GM21529 (cell line): ENCODE results near the gene RNF145.
A peak's percentile ranks its signal among the peaks of the same experiment; 100 is the strongest.

Experiments used
- ATAC-seq: cut with Tn5 transposase; IDR thresholded peaks from one replicate; pipeline ENCODE4 v1.9.1; 2021; ENCODE audit not compliant: unreplicated experiment

The RNF145 gene

DNA sequence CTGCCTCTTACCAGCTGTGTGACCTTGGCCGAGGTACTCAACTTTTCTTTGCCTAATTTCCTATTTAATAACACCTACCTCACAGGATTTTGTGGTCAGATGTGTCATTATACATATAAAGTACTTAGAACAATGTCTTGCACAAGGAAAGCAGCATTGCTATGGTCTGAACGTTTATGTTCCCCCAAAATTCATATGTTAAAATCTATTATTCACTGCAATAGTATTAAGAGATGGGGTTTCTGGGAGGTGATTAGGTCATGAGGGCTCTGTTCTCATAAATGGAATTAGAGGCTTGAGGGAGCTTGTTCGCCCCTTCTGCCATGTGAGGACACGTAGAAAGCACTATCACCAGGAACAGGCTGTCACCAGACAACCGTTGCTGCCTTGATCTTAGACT lies 10.9 kb upstream of the RNF145 start:
- ATAC-seq, result no peak

DNA sequence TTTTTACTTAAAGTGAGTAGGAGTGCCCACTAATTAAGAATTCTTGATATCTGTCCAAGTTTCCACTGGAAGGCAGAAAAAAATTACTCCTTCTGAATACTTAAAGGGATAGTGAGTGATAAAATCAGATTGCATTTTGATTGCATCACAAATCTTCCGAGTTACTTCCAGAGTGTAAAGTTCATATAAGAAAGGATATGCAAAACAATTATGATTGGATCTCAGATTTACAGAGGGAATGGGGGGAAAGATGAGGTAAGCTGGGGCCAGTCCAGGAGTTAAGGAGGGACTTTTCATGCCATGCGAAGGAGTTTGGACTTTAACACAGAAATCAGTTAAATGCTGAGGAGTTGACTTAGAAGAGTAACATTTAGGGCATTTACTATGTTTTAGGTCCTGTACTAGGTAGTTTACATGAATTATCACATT lies 9.3 kb upstream of the RNF145 start:
- ATAC-seq, result no peak

DNA sequence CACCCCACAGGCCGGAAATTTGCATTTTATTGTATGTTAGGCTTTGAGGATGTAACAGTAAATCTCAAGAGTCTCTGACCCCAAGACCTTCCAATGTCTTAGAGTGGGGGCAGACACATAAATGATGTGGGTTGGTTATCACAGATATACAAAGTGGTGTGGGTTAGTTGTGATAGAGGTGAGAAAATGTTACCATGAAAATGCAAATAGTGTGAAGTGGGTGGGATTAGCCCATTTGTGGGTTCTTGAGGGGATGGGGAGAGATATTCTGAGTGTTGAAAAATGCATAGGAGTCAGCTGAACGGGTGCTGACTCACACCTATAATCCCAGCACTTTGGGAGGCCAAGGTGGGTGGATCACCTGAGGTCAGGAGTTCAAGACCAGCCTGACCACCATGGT lies 7.9 kb upstream of the RNF145 start:
- no peak for ATAC-seq

DNA sequence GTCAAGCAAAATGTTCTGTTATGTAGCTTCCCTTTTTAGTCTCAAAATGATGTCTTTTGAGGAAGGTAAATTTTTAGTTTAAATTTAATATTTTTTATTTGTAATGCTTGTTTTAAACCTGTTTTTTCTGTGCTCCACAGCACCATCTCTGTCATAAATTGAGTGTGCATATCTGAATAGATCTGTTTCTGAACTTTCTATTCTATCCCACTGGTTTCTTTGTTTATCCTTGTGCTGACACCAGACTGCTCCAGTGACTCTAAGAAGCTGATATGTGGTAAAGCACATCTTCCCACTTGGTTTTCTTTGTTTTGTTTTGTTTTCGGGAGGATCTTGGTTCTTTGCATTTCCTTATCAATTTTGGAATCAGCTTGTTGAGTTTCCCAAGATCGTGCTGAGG lies 7.1 kb upstream of the RNF145 start:
- ATAC-seq, result no peak

DNA sequence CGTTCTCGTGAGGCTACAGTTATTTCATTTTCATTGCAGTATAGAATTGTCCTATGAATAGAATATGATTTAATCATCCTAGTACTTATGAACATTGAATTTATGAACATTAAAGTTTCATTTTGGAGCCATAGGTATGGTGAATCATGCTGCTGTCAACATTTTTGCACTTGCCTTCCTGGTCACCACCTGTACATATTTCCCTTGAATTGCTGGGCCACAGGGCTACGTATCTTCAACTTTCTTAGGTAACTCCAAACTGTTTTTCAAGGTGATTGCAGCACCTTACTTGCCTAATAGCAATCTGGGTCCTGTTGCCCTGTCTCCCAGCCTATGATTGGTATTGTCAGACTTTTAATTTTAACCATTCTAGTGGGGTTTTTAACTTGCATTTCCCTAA lies 6.5 kb upstream of the RNF145 start:
- no peak for ATAC-seq

DNA sequence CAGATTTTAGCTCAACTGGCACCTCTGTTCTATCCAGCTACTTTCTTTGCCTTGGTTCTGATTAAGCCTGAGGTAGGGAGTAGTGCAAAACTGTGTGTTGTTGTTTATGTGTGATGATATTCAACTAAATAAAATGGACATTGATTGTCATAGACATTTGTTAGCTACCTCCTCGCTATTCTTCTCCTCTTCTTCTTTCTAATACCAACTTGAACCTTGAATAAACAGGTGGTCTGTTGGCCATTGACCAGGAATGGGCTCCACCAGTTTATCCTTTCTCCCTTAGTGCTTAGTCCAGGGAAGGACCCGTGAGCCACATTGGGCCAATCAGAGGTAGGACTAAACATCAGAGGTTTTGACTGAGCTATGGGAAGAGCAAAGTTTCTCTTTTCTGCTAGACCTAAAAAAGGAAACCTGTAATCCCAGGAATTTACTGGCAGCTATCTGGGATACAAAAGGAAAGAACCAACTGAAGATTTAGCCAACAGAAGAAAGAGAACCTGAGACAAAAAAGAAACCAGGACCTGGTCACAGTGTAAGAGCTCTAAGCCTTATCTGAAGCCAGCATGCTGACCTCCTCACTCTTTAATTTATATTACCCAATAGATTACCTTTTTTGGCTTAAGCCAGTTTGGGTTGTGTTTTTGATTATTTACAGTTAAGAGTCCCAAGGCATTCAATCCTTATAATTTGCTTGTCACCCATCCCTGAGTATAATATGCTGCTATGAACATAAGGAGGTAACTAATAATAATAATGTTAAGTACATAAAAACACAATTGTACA lies 5.3 kb upstream of the RNF145 start:
- no peak for ATAC-seq

DNA sequence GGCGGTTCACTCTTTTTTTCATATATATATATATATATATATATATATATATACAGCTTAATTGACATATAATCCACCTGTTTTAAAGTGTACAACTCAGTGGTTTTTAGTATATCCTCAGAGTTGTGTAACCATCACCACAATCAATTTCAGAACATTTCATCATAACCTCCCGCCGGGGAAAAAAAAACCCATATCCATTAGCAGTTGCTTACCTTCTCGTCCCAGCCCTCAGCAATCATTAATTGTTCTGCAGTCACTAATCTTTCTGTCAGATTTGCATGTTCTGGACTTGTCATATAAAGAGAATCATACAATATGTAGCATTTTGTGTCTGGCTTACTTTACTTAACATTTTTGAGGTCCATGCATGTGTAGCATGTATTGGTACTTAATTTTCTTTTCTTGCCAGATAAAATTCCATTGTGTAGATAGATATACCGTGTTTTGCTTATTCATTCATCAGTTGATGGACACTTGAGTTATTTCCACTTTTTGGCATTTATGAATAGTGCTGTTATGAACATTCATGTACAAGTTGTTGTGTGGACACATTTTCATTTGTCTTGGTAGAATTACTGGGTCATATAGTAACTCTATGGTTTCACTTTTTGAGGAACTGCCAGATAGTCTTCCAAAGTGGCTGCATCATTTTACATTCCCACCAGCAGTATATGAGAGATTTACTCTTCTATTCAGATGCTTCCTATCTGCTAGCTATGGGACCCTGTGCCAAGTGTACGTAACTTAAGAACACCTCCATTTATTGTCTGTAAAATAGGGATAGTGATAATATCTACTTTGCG lies 3.5 kb upstream of the RNF145 start:
- ATAC-seq, result no peak

DNA sequence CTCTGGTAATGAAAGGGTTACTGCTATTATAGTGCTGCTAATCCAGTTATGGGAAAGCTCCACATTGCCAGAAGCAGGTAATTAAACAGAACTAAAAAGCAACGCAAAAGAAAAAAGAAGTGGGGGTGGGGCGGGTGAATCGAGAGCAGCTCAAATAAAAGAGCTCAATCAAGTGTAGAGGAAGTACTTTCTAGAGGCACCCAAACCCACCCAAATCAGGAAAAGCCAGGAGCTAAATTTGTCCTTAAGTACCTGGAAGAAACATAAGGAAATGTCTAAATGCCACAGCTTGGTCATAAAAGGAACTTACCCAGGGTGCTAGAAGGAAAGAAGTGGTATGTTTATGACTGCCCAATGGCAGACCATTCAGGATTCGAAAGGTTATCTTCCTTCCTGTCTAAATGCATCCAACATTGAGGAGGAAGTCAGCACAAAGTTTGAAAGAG lies 2.4 kb upstream of the RNF145 start:
- ATAC-seq, result no peak

DNA sequence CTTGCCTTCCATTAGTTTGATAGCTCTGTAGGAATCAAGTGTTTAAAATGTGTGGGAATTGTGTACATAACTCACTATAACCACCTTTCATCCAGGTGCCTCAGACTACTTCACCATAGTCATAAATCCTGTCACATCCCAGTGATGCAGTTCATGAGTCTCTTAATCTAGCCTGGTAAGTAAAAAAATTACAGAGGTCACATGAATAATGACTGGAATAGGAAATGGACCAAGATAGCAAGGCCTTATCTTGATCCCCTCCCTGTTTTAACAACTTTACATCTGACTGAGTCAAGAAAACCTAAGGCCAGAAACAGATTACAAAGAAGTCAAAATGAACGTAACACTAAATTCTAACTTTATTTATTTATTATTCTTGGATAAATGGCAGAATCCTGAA lies 1.5 kb upstream of the RNF145 start:
- no peak for ATAC-seq

DNA sequence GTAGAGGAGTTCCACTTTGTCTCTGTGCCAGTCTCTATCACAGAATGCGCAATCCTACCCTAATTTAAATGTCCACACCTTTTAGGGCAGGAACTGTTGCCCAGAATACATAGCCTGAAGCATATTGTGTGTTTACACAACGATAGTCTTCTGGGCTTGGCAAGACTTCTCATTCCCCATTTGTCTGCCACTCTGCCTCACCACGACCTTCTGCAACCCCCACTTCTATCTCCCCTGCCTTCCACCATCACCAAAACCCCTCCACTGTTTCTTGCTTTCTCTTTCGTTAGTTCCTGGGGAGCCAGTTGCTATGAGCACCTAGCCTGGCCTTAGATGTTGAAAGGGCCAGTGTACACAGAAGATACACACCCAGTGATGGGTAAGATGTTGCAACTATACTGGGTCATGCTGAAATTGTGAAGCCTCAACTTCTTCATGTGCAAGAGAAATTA lies 883 bp upstream of the RNF145 start:
- no peak for ATAC-seq

DNA sequence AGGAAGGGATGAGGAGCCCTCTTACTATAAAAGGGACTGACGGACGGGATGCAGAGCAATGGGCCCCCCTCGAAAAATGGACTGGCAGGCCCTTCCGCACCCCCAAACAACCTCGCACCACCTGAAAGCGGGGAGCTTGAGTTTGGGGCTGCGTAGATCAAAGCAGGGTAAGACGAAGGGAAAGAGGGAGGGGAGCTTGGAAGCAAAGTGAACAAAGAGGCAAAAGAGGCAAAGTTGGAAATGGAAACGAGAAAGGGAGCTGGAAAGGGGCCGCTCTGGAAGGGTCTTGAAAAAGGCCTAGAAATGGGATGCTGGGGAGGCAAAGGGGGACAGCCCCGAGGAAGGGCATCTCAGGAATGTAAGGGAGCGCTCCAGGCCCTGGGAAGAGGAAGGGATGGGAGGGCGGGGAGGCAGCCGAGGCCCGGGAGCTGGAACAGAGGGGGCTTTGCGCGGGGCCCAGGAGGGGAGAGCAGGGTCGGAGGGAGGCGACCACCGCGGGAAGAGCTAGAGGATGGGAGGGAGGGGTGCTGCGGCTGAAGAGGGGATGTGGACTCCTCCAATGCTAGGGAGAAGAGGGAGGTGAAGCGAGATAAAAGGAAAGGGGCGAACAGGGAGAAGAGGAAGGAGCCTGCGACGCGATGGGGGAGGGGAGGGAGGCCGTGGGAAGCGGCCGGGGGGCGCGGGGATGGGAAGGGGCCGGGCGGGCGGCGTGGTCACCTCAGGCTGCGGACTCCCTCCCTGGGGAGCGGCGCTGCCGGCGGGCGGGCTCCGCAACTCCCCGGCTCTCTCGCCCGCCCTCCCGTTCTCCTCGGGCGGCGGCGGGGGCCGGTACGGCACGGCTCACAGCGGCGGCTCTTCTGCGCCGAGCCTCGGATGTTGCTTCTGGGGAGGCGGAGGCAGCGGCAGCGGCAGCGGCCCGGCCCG lies 577 bp downstream of the RNF145 start:
- peak; percentile 17 for ATAC-seq

DNA sequence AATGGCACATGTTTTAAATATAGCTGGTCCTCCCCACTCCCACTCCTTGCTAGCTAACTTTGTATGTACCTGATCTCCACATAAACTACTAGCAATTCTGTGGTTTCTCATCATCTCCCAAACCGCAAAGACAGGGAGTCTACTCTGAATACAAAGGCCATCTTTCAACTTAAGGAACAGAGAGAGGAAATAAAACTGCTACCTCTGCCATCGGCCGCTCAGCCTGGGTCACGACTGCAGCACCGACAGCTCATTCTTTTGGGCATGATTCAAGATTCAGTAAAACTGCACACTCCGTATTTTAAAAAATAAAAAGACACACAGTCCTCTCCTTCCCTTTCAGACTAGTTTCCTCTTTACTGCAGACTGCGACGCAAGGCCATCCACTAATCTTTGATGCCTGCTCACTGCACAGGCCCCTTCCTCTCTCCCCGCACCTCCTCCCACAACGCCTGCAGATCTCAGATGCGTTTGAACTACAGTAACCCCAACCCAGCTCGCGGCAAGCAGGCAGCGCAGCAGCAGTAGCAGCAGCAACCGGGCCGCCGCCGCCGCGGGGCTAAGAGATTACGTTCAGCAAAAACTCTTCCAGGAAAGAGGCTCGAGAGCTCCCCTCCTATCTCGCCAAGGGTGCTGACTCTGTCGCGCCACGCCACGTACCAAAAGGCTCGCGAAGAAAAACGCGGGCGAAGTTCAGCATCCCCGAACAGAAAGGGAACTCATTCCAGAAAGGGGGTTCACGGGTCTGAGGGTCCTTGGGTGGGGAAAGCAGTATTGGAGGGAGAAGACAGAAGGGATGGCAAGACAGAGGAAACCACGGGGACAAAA lies 1.5 kb downstream of the RNF145 start:
- ATAC-seq, result peak; percentile 55

DNA sequence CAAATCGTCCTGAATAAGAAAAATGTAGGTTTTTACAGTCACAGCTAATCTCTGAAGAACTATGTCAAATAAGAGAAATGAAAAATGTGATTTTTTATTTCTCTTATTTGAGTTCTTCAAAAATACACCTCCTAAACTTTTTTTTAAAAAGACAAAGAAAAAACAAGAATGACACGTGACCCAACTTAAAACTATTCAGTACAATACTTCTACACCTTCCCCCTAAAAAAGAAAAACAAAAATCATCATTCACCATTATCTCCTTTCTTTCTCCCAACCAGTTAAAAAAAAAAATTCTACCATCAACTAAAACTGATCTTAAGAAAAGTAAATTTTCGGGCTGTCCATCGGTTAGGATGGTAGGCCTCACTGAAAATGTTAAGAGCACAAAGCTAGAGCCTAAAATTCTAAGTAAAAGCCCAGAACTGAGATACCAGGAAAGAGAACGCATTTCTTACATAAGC lies 2.1 kb downstream of the RNF145 start:
- ATAC-seq, result no peak

DNA sequence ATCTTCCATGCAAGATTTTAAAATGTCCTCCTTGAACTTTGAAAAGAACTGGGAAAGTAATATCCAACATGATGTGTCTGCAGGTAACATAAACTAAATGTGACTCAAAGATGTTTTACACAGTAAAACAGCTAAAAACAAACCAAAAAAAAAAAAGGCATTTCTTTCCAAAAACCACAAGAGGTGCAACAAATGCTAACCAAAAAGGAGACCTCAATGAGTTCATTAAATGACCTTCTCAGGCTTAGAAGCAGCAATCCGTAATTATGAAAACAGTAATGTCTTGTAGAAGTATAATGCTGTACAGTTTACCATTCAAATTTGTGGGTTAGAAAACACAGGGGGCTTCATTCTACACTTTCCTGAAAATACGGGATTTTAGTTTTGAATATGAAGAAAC lies 2.5 kb downstream of the RNF145 start:
- ATAC-seq, result no peak

DNA sequence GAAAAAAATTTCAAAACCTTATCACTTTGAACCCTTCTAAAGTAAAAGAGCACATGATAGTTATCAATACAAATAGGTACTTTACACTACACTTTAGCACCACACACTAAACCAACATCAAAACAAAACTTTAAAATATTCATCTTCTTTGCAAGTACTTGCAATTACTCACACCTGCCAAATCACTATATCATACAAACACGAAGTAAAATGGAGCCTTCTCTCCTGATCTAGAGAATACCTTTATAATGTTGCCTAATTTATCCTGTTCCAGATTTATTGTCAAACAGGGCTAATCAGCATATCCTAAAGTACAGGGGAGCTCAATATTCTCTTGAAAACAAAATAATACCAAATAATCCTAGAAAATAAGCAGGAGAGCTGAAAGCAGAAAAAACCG lies 3.0 kb downstream of the RNF145 start:
- ATAC-seq, result no peak

DNA sequence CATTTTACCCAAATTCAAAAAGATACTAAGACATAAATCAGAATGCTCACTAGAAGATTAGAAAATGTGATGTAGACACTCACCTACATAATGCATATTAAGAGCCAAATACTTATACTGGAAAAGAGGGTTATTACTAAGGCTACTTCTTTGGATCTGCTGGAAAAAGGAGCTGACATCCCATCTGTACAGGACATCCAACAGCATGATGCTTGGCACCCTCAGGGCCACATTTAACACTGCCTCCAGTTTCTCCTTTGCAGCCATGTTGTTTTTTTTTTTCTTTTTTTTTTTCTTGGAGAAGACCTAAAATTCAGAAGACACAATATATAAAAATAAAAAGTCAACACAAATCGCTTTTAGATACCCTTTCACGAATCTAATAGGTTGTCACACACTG lies 6.0 kb downstream of the RNF145 start:
- ATAC-seq, result no peak

DNA sequence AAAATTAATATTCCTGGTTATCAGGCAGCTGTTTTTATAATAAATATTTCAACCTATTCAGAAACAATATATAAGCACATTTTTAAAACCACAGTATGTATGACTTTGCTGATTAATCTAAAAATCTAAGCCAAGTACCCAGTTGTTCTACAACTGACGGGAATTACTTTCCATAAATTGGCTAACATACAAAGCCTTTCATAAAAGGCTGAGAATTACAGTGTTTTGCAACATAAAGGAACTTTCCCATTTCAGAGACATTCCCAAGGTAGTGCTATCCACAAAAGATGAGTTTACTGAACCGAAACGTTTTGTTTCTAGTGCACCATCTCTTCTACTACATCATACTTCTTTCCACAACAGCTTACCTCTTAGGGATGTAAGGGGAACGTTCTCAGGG lies 7.2 kb downstream of the RNF145 start:
- ATAC-seq, result no peak

DNA sequence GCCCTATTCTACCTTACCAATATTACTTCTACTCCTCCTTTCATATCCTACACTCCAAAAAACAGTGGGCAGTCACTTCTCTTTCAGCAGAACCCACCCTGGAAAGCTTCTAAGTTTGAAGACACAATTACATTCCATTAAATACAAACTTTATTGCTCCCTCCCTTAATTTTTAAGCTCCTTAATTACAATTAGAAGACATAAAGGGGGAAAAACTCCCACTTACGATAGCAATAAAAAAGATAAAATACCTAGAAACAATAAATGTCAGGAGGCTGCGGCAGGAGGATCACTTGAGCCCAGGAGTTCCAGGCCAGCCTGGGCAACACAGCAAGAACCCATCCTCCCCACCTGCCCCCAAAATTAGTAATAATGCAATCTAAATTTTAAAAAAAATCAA lies 9.6 kb downstream of the RNF145 start:
- no peak for ATAC-seq

DNA sequence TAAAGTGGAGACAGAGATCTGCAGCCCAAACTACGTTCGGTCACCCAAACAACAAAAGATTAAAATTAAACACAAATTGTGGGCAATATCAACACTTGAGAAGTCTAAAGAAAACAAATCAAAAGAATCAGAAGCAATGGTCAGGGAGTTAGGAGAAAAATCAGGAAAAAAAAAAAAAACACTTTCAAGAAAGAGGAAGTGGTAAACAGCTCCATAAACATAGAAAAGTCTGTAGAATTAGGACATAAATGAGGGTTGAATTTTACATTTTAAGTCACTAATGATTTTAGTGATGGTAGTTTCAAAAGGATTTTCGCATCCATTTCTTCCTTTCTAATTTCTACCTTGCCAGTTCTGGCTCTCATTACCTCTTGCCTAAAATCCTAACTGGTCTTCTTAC lies 10.1 kb downstream of the RNF145 start:
- no peak for ATAC-seq
